GM21717 (cell line): ENCODE data around the gene GRPEL1.

Experiments
- ATAC-seq: cut with Tn5 transposase; IDR thresholded peaks from one replicate; pipeline ENCODE4 v1.9.1; 2021; ENCODE audit warnings: mild to moderate bottlenecking, moderate library complexity; ENCODE audit not compliant: unreplicated experiment

Gene GRPEL1

DNA sequence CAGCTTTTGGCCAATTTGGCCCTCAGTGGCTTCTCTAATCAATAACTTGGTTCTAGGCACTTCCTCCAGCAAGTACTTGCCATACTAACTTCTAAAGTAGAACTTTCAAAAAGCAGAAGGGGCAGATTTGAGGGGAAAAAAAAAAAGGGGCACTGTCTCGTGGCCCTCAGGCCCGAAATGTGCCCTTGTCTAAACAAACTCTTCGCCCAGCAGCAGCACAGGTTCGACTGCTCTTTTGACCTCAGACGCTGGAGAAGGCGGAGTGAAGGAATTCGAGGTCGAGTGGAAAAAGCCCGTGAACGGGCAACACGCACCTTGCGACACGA, 775 bp downstream of the GRPEL1 start:
- no peak for ATAC-seq

DNA sequence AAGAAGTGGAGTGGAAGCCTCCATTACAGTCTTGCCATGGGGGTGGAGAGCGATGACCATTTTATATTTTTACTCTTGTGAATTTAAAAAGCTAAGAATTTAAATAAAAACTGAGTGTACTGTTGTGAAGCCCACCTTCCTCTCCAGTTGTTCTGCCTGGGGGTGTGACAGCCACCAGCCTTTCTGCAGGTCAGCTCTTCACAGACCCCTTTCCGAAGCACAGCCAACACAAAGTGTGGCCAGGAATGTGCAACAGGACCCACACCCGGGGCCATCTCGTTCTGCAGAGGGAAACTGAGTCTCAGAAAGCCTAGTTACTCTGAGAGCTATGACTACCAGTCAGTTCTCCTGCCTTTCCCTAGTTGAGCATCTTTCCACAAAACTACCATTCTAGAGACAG, 1.4 kb downstream of the GRPEL1 start:
- ATAC-seq: no peak

DNA sequence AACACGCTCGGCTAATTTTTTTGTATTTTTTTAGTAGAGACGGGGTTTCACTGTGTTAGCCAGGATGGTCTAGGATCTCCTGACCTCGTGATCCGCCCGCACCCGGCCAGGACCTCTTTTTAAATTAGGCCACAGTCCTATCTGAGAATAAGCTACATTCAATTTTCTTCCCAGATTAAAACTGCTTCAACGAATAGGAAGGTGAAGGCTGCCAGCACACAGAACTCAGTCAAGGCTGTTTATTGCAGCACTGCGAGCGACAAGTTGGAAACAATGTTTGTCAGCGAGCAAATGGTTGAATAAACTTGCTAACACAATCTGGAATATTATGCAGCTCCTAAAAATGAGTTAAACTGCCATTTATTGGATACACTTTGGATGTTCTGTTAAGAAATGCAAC, 1.9 kb downstream of the GRPEL1 start:
- ATAC-seq: no peak

DNA sequence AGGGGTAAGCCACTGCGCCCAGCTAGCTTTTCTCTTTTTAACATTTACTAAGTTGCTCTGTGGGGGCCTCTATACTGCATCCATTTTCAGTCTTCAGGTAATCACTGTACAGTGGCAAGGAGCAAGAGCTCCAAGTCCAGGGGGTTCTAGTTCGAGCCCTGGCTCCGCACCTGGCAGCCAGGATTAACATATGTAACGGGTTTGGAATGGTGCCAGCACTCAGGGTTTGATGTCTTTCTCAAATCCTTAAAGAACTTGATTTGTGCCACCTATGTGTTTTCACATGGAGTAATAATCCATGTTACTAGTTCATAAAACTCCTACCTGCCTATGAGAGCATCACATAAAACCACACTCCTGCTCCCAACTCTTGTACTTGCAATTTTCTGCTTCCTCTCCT, 4.5 kb downstream of the GRPEL1 start:
- ATAC-seq: no peak

DNA sequence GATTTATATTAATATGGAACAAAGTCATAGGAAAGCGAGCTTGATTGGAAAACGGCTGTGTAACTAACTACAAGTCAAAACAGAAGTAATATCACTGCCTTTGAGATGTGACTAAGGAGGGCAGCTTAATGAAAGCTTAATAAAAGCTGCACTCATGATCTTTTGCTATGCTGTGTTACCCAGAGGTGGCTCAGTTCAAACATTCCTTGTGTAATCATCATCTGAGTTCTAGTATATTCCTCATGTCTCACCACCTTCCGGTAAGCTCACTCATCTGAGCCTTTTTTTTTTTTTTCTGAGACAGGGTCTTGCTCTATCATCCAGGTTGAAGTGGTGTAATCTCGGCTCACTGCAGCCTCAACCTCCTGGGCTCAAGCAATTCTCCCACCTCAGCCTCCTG, 5.0 kb downstream of the GRPEL1 start:
- no peak for ATAC-seq

DNA sequence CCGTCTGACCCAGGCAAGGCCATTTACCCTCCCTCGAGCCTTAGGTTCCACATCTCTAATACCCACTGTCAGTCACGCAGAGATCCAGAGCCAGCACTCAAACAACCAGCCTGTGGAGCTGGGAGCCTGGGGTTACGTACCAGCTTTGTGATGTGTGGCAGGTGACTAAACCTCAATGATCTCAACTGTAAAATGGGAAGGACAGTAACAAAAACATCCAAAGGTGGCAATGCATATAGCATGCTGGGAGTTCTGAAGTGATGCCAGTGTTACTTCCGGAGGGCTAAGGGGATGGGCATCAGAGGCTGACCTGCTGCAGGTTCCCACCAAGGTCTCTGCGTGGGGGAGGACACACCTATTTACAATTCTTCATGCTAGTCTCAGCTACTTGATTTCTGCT, 6.0 kb downstream of the GRPEL1 start:
- no peak for ATAC-seq

DNA sequence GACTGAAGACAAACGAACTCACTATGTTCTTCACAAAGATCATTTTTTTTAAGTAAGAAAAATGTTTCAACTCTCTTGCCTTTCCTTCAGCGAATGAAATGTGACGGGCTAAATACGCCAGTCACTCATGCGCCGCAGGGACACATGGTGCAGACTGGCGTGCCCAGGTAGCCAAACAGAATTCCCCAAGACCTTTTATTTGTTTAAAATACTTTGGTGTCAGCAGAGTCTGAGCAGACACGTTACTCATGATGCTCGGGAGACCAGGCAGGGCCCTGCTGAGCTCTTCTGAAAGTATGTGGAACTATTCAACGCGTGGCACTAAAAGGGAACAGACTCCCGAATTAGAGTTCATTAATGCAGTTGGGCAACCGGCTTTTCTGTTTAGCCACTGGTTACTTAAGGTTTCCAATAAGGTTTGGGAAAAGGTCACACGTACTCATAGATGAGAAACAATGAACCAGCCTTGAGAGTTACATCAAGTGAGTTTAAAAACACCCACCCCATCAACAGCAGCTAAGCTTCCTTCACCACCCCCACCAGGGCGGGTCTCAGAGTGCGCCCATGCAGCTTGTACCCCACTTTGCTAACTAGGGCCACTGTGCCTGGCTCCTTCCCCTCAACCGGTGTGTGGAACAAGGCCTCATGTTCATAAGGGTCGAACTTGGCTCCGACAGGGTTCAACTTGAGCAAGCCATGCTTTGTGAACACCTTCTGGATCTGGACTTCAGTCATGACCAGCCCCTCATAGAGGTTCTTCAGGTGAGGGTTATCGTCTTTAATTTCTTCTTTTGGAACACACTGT, 7.3 kb downstream of the GRPEL1 start:
- ATAC-seq: no peak

DNA sequence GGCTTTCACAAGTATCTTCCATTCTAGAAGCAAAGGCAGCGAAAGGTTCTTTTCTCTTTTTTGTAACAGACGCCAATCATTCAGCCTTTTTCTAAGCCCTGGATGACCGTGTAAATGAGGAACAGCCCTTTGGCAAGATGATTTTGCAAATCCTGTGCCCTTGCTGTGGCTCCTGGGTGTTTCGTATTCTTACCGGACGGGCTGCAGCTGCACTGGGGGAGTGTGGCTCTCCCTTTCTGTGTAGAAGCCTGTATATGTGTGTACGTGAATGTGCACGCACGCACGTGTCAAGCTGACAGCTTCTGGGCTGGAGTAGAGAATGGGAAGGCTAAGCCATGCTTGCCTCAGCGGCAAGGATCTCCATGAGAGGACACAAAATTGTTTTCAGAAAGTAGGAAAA, 8.2 kb downstream of the GRPEL1 start:
- ATAC-seq: no peak

DNA sequence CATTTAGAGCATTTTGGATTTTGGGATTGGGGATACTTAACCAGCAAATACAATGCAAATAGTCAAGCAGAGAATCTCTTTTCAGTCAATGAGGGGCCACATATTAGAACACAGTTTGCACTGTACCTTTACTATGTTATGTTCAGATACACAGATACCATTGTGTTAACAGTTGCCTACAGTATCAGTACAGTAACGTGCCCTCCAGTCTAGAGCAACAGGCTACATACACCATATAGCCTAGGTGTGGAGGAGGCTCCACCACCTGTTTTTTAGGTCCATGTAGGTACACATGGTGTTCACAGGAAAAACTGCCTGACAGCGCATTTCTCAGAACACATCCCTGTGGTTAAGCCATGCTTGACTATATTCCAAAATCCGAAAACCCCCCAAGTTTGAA, 9.1 kb downstream of the GRPEL1 start:
- ATAC-seq: no peak

DNA sequence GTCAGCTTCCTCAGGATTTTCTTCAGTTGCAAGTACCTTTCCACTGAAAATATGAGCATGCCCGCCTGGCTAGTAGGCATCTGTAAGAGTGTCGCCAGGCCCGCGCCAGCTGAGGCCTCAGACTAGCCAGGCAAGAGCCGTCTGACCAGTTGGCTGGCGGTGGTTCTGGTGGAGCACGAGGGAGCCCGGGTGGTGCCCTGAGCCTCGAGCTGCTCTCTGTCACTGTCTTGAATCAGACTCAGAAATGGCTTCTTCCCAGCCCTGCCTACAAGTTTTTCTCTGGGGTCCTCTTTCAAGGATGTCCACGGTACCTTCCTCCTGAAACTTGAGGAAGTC, 11.9 kb downstream of the GRPEL1 start:
- no peak for ATAC-seq

DNA sequence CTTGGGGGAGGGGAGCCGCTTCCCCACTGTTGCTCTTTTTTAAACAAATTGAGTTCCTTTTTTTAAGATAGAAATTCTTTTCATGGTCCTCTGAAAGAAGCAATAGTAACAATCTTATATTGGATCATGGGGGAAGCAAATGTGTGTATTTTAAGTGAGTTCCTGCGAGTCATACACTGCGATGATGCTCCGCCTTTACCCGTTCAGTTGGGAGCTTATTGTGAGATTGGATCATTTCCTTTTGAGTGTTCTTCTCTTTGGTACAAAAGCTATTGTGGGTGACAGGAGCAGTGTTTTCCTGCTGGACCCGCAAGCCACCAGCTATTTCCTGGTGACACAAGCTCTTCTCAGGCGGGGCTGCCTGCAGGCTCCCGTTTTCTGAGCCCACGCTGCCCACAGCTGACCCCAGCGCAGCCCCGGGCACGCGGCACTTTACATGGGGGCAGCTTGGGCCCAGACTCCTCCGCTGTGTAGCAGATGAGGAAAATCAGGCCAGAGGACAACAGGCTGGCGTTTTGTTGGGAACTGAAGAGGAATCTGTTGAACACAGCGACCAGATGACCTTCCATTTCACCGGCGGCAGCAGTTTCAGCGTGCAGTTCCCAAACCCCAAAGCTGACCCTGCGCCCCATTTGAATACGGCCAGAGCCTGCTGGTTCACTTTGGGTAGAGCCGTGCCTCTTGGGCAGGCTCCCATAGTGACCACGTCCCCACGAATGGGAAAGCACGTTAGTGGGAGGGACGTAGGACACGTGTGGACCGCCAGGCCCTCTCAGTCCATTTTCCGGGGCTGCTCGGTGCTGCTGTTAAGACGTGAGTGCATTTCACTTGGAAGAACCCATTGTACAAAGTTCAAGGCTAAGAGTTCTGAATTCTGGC, 12.5 kb downstream of the GRPEL1 start:
- ATAC-seq: no peak

DNA sequence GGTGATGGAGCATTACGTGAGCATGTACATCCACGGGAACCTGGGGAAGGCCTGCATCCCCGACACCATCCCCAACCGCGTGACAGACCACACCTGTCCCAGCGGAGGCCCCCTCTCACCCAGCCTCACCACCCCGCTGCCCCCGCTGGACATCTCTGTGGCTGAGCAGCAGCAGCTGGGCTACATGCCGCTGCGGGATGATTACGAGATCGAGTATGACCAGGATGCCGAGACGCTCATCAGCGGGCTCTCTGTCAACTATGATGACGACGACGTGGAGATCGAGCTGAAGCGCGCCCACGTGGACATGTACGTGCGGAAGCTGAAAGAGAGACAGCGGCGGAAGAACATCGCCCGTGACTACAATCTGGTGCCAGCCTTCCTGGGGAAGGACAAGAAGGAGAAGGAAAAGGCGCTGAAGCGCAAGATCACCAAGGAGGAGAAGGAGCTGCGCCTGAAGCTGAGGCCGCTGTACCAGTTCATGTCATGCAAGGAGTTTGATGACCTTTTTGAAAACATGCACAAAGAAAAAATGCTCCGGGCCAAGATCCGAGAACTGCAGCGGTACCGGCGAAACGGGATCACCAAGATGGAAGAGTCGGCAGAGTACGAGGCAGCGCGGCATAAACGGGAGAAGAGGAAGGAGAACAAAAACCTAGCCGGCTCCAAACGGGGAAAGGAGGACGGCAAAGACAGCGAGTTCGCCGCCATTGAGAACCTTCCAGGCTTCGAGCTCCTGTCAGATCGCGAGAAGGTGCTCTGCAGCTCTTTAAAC, 13.6 kb downstream of the GRPEL1 start:
- no peak for ATAC-seq

DNA sequence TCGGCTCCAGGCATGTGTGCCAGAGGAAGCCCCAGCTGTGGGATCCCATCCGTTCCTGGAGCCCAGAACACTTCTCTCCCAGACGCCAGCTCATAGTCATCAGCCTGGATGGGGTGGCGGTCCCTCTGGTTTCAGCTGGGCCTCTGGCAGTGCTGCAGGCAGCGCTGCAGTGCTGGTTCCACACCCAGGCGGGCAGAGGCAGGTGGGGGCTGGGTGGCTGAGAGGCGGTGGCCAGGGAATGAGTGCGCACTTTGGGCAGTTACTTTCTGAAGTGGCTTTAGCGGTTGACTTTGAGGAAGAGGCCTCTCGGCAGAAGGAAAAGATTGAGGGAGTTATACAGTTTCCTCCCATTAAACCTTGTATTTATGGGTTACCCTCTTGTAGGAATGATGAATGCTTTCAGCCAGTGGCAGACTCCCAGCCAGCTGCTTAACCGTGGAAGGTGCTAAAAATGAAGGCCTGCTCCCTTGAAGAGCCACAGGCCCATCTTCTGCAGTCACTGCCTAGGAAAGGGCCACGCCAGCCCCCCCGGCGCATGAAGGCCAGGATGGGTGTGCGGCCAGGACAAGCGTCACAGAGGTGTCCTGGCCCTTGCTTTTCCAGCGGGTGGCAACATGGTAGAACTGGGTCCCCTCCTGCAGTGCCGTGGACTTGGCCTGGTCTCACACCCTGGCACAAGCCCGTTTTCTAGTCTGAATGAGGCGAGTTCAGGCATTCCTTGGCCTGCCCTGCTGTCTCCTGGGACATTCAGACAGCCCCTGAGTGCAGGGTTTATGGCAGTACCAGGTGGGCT, 14.7 kb downstream of the GRPEL1 start:
- ATAC-seq: no peak

DNA sequence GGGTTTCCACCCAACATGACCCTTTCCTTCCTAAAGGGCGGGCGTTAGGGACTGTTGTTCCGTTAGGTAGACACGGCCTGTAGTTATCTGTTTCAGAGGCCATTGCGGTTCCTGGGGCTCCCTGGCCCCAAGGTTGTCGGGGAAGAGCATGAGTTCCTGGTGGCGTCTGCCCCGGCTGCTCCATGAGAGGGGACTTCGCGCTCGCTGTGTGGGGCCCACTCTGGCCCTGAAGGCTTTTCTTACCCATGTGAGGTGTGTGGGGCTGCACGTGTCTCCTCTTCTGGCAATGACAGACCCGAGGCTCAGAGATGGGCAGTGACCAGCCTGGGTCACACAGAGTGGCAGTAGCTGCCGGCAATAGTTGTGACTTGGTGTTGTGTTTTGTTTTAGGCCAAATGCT, 15.6 kb downstream of the GRPEL1 start:
- ATAC-seq: no peak

DNA sequence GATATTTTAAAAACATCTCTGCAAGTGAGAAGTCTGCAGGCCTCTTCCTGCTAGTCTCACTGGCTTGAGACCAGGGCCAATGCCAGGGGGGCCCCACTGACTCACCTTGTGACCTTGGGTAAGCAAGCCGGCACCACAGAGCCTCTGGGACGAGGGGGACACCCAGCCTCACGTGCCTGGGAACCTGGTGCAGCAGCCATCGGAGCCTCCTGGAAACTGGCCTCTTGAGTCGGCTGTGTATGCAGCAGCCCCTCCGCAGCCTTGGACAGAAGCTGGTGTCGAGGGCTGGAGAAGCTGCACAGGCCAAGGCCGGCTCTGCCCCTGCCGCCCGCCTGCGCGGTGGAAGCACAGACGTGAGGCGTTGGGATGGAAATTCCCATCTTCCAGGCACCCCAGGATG, 16.0 kb downstream of the GRPEL1 start:
- no peak for ATAC-seq

DNA sequence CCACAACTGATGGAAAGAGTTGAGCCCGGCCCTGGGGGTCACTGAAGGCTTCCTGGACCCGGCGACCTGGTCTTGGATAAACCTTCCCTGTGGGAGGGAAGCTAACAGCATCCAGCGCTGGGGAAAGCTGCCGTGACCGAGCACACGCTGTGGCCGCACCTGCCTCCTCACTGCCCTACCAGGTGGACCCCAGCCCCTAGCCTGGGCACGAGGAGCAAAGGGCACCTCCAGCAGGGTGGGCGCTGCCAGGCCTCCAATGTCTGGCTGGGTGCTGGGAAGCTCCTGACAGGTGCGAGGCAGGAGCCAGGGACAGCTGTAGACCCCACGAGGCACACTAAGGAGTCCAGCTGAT, 16.7 kb downstream of the GRPEL1 start:
- no peak for ATAC-seq

DNA sequence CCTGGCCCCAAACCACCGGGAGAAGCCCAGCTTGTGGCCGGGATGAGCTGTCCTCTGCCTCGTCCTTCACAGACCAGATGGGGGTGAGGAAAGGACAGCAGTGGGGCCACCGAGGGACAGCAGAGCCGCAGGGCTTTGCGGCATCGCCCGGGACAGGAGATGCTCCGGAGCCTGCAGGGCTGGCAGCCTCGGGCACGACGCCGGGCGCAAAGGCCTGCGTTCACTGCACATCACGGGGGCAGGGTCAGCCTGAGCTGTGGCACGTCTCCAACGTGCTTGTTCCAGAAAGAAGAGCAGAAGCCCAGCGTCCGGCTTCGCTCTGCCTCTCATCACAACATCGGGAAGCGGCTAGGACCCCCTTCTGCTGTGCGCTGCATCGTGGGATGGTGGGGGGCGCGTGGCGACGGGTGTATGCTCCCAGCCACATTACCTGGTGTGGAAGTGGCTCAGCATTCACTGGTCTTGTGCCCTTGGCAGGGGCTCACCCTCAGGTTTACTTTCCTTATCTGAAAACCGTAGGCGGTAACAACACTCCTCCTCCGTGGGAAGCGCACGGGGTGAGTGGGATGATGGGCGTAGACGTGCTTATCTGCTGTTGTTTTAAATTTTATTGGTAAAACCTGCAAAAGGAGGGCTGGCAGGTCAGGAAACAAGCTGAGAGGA, 17.3 kb downstream of the GRPEL1 start:
- ATAC-seq: no peak

DNA sequence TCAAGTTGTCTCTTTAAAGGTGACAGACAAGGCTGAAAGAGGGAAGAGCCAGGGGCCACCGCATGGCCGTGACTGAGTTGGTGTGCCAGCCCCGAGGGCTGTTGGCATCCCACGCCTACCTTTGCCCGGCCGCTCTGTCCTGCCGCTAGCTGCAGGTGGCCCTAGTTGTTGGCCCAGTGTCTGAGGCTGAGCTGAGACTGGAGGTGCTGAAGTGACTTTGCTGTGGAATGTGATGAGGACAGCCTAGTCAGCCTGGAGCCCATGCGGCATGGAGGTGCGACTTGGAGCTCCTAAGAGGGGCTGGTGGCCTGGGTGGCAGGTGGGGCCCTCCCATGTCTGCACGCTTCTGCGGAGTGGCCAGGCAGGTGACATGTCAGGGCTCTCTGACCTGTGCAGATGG, 18.1 kb downstream of the GRPEL1 start:
- no peak for ATAC-seq

DNA sequence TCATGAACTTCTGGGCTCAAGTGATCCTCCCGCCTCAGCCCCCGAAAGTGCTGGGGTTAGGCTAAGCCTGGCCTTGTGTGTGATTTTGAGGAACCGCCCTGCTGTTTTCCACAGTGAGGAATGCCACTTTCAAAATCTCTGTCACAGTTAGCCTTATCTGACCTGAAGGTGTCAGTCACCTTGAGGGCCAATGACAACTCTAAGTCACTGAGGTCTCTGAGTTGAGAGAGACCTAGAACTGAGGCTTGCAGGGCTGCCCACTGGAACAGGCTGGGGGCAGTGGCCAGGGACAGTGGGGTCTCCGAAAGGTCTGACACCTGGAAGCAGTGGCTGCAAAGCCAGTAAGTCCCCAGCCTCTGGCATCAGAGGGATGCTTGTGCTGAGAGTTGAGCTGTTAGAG, 18.6 kb downstream of the GRPEL1 start:
- ATAC-seq: no peak

DNA sequence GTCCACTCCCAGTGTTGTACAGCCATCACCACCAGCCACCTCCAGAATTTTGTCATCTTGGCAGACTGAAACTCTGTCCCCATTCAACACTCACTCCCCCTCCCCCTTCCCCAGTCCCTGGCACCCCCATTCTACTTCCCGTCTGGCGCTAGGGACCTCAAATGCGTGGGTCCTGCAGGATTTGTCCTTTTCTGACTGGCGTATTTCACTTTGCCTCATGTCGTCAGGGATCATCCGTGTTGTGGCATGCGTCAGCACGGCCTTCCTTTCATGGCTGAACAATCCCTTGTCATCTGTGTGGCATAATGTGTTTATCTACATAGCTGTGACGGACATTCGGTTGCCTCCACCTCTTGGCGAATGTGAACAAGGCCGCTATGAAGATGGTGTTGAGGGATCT, 19.2 kb downstream of the GRPEL1 start:
- ATAC-seq: no peak

DNA sequence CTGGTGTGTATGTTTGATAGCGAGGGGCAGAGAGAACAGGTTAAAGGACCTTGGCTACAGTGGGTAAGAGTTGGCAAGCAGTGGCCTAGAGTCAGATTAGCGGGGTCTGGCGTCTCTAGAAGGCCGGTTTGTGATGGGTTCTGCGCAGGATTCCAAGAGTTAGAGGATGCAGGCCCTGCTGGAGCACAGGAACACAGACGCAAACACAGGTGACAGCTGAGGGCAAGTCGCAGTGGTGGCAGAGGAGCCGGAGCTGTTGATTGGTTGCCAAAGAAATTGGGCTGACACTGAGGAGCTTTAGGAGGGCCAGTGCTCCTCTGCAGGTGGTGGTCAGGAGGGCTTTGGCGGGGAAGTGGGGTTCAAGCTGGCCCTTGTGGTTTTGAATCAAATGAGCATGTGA, 20.9 kb downstream of the GRPEL1 start:
- ATAC-seq: no peak
